Measurements from ENCODE around the gene TMEM196.
A peak's percentile ranks its signal among the peaks of the same experiment; 100 is the strongest.

GRCh38 chr7:19708397-19709248 is 64.8 kb downstream of the TMEM196 start, which contains the start of gene POLR1F:
- TF ChIP-seq CTCF (IDR thresholded peaks at IDR 0.05) (peak; percentile 91 to 94 (median 92)), POLR2A (IDR thresholded peaks at IDR 0.05) (peak; percentile 33 to 78)
